Activated T-cell treated with anti-CD3 and anti-CD28 coated beads, Interleukin-2, amount 50 U/mL, for 48 hours (primary cell): ENCODE data around the gene POU2AF1.

ENCODE experiments used
- DNase-seq, 2 experiments: peaks; one replicate each; pipeline ENCODE4 v3.0.0-alpha.2; 2020

The POU2AF1 gene

DNA sequence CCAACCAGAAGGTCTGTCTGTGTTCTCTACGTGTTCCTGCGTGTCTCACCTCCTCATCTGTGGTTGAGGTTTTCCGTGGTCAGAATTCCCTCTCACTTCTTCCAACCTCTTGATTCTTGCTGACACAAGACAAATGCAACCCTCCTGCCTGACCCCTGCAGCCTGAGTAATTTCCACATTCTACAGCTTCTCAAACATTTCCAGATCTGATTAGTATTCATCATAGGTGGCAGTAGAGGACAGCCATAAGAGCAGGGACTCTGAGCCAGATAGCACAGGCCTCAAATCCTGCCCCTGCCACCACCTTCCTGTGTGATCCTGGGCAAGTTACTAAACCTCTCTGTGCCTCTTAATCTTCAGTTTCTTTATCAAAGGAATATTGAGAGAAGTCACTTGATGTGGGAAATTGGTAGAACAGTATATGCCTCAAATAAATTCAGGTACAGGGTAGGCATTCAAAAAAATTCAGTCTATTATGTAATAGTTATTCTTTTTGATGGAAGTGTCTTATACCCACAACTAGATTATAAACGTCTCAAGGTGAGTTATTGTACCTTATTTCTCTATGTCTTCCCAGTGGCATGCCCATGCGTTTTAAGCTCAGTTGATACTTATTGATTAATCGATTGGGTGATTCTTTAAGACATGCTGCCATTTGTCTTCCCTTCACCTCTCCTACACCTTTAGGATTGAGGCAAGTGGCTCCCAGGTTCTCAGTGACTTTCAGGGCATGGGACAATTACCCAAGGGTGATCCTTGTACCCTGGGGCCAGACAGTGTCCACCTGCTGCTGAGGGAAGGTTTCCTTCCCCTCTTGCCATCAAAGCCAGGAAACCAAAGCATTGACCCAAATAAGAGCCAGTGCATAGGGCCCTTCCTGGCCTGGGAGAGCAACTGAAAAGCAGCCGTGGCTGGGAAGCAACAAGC lies 19.6 kb downstream of the POU2AF1 start:
- DNase-seq: no peak

DNA sequence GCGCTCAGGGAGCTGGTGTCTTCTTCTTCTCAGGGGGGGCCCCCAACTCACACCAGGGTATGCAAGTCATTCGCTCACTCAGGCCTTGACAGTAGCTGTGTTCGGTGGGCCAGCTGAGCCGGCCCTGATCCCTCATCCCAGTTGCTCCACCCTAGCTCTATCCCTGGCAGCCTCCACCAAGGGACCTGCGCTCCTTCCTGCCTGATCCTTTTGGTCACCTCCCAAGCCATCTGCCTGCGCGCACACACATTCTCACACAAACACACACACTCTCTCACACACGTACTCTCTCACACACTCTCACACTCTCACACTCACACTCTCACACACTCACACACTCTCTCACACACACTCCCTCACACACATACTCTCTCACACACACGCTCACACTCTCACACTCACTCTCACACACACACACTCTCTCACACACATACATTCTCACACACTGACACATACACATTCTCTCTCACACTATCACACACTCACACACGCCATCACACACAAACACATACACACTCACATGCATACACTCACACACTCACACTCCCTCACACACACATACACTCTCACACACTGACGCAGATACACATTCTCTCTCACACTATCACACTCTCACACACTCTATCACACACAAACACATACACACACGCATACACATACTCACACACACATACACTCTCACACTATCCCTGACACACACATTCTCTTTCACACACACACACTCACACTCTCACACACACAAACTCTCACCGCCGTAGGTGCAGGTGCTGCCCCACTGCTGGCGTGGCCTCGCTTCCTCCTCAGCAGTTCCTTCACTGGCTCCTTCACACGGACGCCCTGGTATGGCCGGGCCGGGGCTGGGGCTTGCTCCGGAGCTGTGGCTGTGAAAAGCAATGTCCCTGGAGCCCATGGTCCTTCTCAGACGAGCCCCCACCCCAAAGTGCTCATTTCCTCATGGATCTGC lies 20.8 kb downstream of the POU2AF1 start:
- DNase-seq: no peak

DNA sequence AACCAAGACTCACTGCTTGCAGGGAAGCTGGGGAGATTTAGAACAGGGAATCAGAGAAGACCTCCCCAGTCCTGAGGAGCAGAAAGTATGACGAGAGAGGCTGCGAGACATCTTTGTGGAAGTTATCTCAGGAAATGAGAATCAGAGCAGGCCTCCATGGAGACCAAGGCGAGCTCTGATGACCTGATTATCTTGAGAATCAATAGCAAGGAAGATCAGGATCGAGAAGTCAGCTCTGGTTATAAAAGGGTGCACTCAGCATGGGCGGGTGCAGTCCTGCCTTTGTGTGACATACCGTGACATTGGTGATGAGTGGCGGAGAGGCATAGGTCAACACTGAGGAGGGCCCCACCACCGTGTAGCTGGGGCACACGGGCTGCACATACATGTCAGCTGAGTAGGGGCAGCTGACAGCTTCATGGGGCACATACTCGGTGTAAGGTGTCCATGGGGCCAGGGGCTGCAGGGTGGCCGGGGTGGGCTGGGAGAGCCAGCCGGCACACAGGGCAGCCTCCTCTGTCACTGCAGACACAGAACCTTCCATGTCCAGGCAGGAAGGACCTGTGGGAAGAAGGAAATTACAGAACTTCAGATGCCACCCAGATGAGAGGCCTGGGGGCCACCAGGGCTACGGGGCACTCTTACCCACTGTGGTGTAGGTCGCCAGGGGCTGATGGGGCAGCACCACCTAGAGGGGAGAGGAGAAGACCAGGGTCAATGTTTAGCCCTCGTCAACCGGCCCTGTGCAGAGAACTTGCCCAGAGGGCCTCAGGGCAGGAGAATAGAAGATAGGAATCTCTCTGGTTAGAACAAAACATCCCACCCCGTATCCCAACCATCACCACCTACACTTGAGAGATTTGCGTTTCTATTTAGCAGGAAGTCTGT lies 21.7 kb downstream of the POU2AF1 start:
- DNase-seq: no peak

GRCh38 chr11:111356660-111357048 lies 22.4 kb downstream of the POU2AF1 start:
- DNase-seq: no peak

GRCh38 chr11:111355956-111356659 lies 23.0 kb downstream of the POU2AF1 start:
- DNase-seq: no peak

DNA sequence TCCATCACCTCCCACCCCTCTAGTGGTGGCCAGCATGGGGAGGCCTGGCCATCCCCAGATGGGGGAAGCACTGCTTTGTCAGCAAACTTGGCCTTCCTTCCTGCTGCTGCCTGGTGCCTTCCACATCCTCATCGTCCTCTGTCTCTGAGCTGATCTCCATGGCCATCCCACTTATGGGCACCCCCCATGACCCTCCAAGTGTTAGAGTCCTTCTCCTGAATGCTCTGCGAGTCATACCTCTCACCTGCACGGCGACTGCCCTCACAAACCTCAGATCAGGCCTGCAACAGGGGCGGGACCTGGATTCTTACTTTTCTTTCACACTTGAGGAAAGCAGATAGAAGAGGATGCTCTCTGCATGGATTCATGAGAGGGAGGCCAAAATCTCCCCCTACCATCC lies 24.0 kb downstream of the POU2AF1 start:
- no peak for DNase-seq

- no peak for DNase-seq
These were observed 24.5 kb downstream of the POU2AF1 start for GRCh38 chr11:111354601-111354891.

- no peak for DNase-seq
These were observed 25.1 kb downstream of the POU2AF1 start for GRCh38 chr11:111353776-111354600.

DNA sequence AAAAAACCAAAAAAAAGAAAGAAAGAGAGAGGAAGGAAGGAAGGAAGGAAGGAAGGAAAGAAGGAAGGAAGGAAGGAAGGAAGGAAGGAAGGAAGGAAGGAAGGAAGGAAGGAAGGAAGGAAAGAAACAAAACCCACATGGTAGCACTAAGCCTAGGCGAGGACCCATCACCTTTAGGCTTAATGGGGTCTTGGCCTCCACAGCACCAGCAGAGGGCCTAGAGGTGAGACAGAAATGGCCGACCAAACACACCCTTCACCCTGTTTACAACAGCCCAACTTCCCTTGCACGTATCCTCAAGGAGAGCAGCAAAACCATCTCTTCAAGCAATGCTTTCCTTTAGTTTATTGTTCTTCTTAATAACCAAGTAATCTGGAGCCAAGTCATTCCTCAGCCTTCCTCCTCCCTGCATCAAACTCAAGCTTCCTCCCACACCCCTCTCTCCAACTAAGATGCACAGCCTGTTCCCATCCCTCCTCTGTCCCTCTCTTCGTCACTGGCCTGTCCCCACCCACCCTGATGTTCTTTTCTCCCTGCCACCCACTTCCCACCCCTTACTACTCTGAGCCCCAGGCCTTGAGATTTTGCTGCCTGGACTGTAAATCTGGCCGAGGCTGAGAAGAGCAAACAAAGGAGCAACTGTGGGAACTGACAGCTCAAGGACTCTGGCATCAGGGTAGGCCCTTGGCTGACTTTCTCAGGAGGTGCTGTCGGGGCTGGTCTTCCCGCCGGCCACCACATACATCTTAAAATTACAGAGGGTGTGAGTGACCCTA lies 26.0 kb downstream of the POU2AF1 start:
- DNase-seq: no peak

DNA sequence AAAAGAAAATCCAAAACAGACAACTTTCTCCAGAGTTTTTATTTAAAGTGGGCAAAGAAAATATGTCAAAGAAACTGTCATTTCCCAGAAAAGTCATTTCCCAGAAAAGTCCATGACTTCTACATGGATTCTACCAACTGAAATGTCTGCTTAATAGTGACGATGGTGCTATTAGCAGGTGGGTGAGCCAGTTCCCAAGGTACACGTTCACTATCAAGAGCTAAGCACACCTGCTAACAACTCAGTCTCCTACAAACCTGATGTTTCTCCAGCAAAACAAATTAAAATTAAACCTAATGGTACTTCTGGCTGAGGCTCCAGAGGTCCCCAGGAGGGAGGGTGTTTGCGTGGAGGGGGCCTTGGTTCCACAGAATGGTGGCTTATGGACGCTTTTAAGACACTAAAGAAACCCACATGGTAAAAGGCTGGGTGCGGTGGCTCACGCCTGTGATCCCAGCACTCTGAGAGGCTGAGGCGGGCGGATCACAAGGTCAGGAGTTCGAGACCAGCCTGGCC lies 26.8 kb downstream of the POU2AF1 start:
- no peak for DNase-seq

- DNase-seq: no peak
These were observed 27.6 kb downstream of the POU2AF1 start for GRCh38 chr11:111351374-111352055.

DNA sequence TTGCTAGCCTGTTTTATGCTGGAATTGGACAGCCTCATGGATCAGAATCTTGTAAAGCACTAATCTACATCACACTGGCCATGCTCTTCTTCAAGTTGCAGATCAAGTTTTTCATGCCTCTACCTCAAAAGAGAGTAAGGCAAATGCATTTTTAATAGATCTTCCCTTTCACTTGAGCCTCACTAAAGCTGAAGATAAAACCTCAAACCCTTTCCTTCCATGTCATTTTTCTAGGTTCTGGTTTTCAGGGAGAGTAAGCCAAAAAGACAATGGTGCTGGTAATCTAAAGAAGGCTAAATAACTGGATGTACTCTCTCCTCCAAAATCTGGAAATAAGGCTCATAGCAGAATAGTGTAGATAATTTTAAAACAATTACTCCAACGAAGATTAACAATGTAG lies 28.3 kb downstream of the POU2AF1 start:
- DNase-seq: no peak

DNA sequence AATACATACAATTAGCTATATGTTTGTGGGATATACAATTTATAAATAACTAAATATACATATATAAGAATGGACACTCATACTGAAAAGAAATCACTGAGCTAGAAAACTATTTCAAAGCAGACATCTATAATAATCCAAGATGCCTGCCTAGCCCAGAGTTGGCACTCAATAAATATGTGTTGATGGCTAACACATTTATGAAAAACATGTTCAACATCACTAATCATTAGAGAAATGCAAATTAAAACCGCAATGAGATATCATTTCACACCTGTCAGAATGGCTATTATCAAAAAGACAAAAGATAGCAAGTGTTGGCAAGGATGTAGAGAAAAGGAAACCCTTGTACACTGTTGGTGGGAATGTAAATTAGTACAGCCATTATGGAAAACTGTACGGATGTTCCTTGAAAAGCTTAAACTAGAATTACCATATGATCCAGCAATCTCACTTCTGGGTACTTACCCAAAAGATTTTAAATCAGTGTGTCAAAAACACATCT lies 29.8 kb downstream of the POU2AF1 start:
- DNase-seq: no peak

DNA sequence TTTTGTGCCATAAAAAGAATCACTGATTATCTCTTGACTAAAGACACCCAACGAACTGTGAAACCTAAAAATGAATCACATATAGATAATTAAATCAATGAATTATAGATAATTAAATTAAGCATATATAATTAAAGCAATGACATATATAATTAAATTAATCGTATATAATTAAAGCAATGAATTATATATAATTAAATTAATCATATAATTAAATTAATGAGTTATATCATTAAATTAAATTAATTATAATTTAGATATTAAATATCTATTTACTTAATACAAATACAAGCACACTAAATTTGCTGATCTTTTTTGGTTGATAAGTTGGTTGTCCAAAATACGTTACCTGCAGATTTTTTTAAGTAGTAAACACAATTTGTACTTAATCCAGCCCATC lies 30.9 kb downstream of the POU2AF1 start:
- no peak for DNase-seq

DNA sequence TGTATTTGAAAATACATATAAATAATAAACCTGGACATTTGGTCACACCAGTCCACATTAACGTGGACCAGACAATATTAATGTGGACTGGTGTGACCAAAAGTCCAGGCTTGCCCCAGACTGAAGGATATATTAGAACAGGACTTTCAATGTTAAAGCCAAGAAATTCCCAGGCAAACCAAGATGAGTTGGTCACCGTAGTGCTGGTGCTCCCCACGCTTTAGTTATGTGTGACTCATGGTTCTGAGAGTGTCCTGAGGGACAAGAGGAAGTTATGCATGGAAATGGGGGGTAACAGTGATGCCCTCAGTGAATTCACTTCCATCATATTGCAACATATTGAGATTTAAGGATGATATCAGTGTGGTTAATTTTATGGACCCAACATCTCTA lies 31.4 kb downstream of the POU2AF1 start:
- DNase-seq: no peak

GRCh38 chr11:111347002-111347722 lies 31.9 kb downstream of the POU2AF1 start:
- DNase-seq: no peak

GRCh38 chr11:111344032-111344431 lies 35.0 kb downstream of the POU2AF1 start:
- DNase-seq: no peak

GRCh38 chr11:111342329-111342728 lies 36.7 kb downstream of the POU2AF1 start:
- DNase-seq: no peak
